Loucy (cell line): ENCODE results near the gene CA7.

Experiments
- H2AFZ ChIP-seq: fragments of 200-600 bp; sonication (generic); 2 replicates; pipeline ENCODE4 v1.6.0; 2016; ENCODE audit warnings: antibody characterized with exemption, mild to moderate bottlenecking, low read length, moderate library complexity
- H3F3A ChIP-seq: fragments of 200-600 bp; 2 replicates; pipeline ENCODE4 v1.6.0; 2016; ENCODE audit warnings: antibody characterized with exemption, low read depth, mild to moderate bottlenecking
- H3K27me3 ChIP-seq: fragments of 200-600 bp; sonication (generic); 2 replicates; pipeline ENCODE4 v1.6.1; 2014; ENCODE audit warnings: low read length, mild to moderate bottlenecking; ENCODE audit not compliant: insufficient read depth, poor library complexity, severe bottlenecking
- H3K36me3 ChIP-seq: fragments of 200-600 bp; sonication (generic); 2 replicates; pipeline ENCODE4 v1.6.1; 2016; ENCODE audit warnings: low read length; ENCODE audit not compliant: insufficient read depth
- H3K4me1 ChIP-seq: fragments of 200-600 bp; sonication (generic); 2 replicates; pipeline ENCODE4 v1.5.1; 2014; ENCODE audit warnings: low read length, mild to moderate bottlenecking; ENCODE audit not compliant: insufficient read depth, poor library complexity, severe bottlenecking
- H3K4me2 ChIP-seq: fragments of 200-600 bp; sonication (generic); 2 replicates; pipeline ENCODE4 v1.6.0; 2014; ENCODE audit warnings: antibody characterized with exemption, low read length, low read depth, mild to moderate bottlenecking; ENCODE audit not compliant: poor library complexity, severe bottlenecking
- H3K4me3 ChIP-seq: fragments of 200-600 bp; sonication (generic); 2 replicates; pipeline ENCODE4 v1.5.1; 2014; ENCODE audit warnings: low read length, mild to moderate bottlenecking, mixed read lengths; ENCODE audit not compliant: poor library complexity, severe bottlenecking
- H3K79me2 ChIP-seq: fragments of 200-600 bp; sonication (generic); 2 replicates; pipeline ENCODE4 v1.6.1; 2014; ENCODE audit warnings: low read length; ENCODE audit not compliant: insufficient read depth
- H3K9ac ChIP-seq: fragments of 200-600 bp; sonication (generic); 2 replicates; pipeline ENCODE4 v1.6.0; 2014; ENCODE audit warnings: mild to moderate bottlenecking, low read depth, low read length, moderate library complexity; ENCODE audit not compliant: poor library complexity, severe bottlenecking
- H3K9me2 ChIP-seq: fragments of 200-600 bp; sonication (generic); replicated peaks from 2 replicates; pipeline ENCODE4 v1.6.1; 2016; ENCODE audit warnings: low read depth, low read length, mixed read lengths
- H3K9me3 ChIP-seq: fragments of 200-600 bp; sonication (generic); 2 replicates; pipeline ENCODE4 v1.6.1; 2014; ENCODE audit warnings: mild to moderate bottlenecking, antibody characterized with exemption, low read length, low read depth; ENCODE audit not compliant: insufficient read depth
- H4K20me1 ChIP-seq: fragments of 200-600 bp; sonication (generic); 2 replicates; pipeline ENCODE4 v1.6.0; 2014; ENCODE audit warnings: antibody characterized with exemption, low read length, mild to moderate bottlenecking; ENCODE audit not compliant: insufficient read depth, poor library complexity, severe bottlenecking
- EZH2phosphoT487 ChIP-seq: fragments of 200-600 bp; IDR thresholded peaks from 2 replicates; pipeline ENCODE4 v1.6.1; 2018; ENCODE audit warnings: antibody characterized with exemption, mild to moderate bottlenecking, moderate library complexity, borderline replicate concordance
- TF ChIP-seq, protein P1 (sequence below): fragments of 200-600 bp; sonication (generic); conservative IDR thresholded peaks from 2 replicates; pipeline ENCODE4 v1.5.1; 2014; ENCODE audit warnings: mild to moderate bottlenecking, antibody characterized with exemption, low read length

CA7 gene

DNA sequence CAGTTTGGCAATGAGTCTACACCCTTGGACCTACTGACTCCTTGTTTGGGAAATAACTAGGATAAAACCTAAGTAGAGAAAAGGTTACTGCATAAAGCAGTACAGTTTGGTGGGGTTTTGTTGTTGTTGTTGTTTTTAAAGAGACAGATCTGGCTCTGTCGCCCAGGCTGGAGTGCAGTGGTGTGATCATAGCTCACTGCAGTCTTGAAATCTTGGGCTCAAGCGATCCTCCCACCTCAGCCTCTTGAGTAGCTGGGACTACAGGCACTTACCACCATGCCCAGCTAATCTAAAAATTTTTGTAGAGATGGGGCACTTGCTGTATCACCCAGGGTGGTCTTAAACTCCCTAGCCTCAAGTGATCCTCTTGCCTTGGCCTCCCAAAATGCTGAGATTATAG, 37.3 kb downstream of the CA7 start:
- Histone ChIP-seq H3K9me3 (no peaks in the 10 kb centered on the region), H4K20me1 (peaks cover 39% of the 10 kb centered on the region), H3K9ac (peak overlapping the region; percentile 73)

DNA sequence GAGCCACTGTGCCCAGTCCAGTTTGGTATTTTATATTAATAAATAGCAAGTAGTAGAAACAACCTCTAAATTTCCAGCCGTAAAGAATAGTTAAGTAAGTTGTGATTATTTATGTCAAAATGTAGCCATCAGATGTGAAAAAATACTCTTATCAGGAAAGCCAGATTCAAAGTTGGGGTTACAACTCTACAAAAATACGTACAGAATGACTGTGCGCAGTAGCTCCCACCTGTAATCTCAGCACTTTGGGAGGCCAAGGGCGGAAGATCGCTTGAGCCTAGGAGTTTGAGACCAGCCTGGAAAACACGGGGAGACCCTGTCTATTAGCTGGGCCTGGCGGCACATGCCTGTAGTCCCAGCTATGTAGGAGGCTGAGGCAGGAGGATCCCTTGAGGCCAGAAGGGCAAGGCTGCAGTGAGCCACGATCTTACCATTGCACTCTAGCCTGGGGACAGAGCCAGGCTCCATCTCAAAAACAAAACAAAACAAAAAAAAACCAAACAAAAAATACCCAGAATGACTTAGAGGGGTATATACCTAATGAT, 37.8 kb downstream of the CA7 start:
- Histone ChIP-seq H3K4me2 (peak overlapping the region; percentile 87), H3K4me1 (peaks cover 63% of the 10 kb centered on the region), H3K36me3 (peaks cover 20% of the 10 kb centered on the region; the same call in 1 of the 2 replicates), H4K20me1 (peaks cover 39% of the 10 kb centered on the region), H3K9me2 (no peaks in the 10 kb centered on the region), H2AFZ (no peak overlapping the region), H3K9ac (peak overlapping the region; percentile 73), H3K9me3 (no peaks in the 10 kb centered on the region), H3K4me3 (peak overlapping the region; percentile 97), H3F3A (peaks cover 11% of the 10 kb centered on the region), H3K79me2 (peaks cover 59% of the 10 kb centered on the region), H3K27me3 (no peaks in the 10 kb centered on the region)
- no peak for TF ChIP-seq EZH2phosphoT487
- TF ChIP-seq, protein P1, sequence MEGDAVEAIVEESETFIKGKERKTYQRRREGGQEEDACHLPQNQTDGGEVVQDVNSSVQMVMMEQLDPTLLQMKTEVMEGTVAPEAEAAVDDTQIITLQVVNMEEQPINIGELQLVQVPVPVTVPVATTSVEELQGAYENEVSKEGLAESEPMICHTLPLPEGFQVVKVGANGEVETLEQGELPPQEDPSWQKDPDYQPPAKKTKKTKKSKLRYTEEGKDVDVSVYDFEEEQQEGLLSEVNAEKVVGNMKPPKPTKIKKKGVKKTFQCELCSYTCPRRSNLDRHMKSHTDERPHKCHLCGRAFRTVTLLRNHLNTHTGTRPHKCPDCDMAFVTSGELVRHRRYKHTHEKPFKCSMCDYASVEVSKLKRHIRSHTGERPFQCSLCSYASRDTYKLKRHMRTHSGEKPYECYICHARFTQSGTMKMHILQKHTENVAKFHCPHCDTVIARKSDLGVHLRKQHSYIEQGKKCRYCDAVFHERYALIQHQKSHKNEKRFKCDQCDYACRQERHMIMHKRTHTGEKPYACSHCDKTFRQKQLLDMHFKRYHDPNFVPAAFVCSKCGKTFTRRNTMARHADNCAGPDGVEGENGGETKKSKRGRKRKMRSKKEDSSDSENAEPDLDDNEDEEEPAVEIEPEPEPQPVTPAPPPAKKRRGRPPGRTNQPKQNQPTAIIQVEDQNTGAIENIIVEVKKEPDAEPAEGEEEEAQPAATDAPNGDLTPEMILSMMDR: no peak

More for the DNA sequence above, 37.3 kb downstream of the CA7 start:
- H3K9me2 ChIP-seq: no peaks in the 10 kb centered on the region
- peaks cover 54% of the 10 kb centered on the region for H3K79me2 ChIP-seq
- TF ChIP-seq EZH2phosphoT487: no peak
- TF ChIP-seq, protein P1: no peak
- peaks cover 58% of the 10 kb centered on the region for H3K4me1 ChIP-seq
- peaks cover 11% of the 10 kb centered on the region for H3F3A ChIP-seq
- peaks cover 19% of the 10 kb centered on the region; the same call in 1 of the 2 replicates for H3K36me3 ChIP-seq
- H3K4me2 ChIP-seq: peak overlapping the region; percentile 87
- peak overlapping the region; percentile 97 for H3K4me3 ChIP-seq
- no peak overlapping the region for H2AFZ ChIP-seq
- H3K27me3 ChIP-seq: no peaks in the 10 kb centered on the region

DNA sequence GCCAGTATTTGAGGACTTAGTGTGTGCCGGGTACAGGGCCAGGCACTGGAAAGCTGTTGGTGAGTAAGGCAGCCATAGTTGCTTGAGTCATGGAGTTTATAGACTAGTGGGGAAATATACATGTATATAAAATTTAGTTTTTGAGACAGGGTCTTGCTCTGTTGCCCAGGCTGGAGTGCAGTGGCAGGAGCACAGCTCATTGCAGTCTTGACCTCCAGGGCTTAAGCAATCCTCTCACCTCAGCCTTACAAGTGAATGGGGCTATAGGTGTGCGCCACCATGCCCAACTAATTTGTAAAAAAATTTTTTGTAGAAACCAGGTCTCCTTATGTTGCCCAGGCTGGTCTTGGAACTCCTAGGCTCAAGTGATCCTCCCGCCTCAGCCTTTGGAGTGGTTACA, 38.5 kb downstream of the CA7 start:
- H3K36me3 ChIP-seq: peaks cover 20% of the 10 kb centered on the region; the same call in 1 of the 2 replicates
- no peaks in the 10 kb centered on the region for H3K27me3 ChIP-seq
- TF ChIP-seq, protein P1: no peak
- no peak for TF ChIP-seq EZH2phosphoT487
- H3F3A ChIP-seq: peaks cover 9% of the 10 kb centered on the region
- H3K4me3 ChIP-seq: peak overlapping the region; percentile 97
- peaks cover 66% of the 10 kb centered on the region for H3K79me2 ChIP-seq
- H3K9ac ChIP-seq: peak overlapping the region; percentile 73
- H3K9me2 ChIP-seq: no peaks in the 10 kb centered on the region
- peaks cover 39% of the 10 kb centered on the region for H4K20me1 ChIP-seq
- peak overlapping the region; percentile 87 for H3K4me2 ChIP-seq
- no peaks in the 10 kb centered on the region for H3K9me3 ChIP-seq
- peaks cover 64% of the 10 kb centered on the region for H3K4me1 ChIP-seq
- no peak overlapping the region for H2AFZ ChIP-seq
